Kidney (tissue), 14 donors: Measurements from ENCODE around the gene TTLL8. TPM values are rescaled to one million over a fixed set of nuclear protein-coding genes. Genes with fewer than 3 reads are reported as not detected.

Experiments used
- DNase-seq, 5 donors: peaks; one replicate each; pipeline ENCODE4 v3.0.0-alpha.2; 2013 to 2020
- FAIRE-seq: peaks from 2 replicates; lab custom pipeline; 2012; peaks lifted over from hg19 to GRCh38; lab: Jason Lieb, UNC
- H3K27ac ChIP-seq, 2 donors: one replicate each; pipeline ENCODE4 v1.7.0; 2013; ENCODE audit warnings: low read depth in 2 of 2, low read length in 2 of 2, inconsistent platforms in 1 of 2
- H3K27me3 ChIP-seq: one replicate; pipeline ENCODE4 v1.7.1; 2013; ENCODE audit warnings: low read length, inconsistent platforms; ENCODE audit not compliant: control insufficient read depth, insufficient read depth
- H3K36me3 ChIP-seq, 3 donors: one replicate each; pipeline versions ENCODE4 v1.7.0 to v1.7.1; 2013; ENCODE audit warnings: low read length in 3 of 3, control low read depth in 1 of 3, inconsistent platforms in 1 of 3; ENCODE audit not compliant: insufficient read depth in 3 of 3, control insufficient read depth in 2 of 3
- H3K4me1 ChIP-seq, 3 donors: one replicate each; pipeline versions ENCODE4 v1.7.0 to v1.7.1; 2013; ENCODE audit warnings: low read length in 3 of 3, inconsistent platforms in 1 of 3, low read depth in 1 of 3; ENCODE audit not compliant: control insufficient read depth in 2 of 3, insufficient read depth in 2 of 3
- H3K4me3 ChIP-seq, 3 donors: one replicate each; pipeline versions ENCODE4 v1.7.0 to v1.8.1; 2013; ENCODE audit warnings: low read length in 3 of 3, control low read depth in 1 of 3, inconsistent platforms in 1 of 3
- H3K9ac ChIP-seq, 3 donors: one replicate each; pipeline versions ENCODE4 v1.7.0 to v1.7.1; 2013; ENCODE audit warnings: low read length in 3 of 3, control low read depth in 1 of 3, inconsistent platforms in 1 of 3
- H3K9me3 ChIP-seq, 3 donors: one replicate each; pipeline versions ENCODE4 v1.7.0 to v1.7.1; 2013; ENCODE audit warnings: low read length in 3 of 3, control low read depth in 1 of 3, inconsistent platforms in 1 of 3; ENCODE audit not compliant: control insufficient read depth in 2 of 3, insufficient read depth in 1 of 3
- intact Hi-C: fragments of 100-400 bp; cut with DNase I; formaldehyde crosslinking; loops from one replicate; pipeline ENCODE4 v1.11.1; 2022
- polyA plus RNA-seq: library from polyadenylated mRNA; stranded (reverse); fragments of 350-450 nt; fragmentation: Illumina TruSeq; extraction: RNeasy Lipid Tissue Mini Kit (QIAGEN cat#74804); gene quantifications from one replicate; pipeline ENCODE4 v1.2.3, GENCODE V29; 2014; ENCODE audit warnings: low read depth, low replicate concordance; ENCODE audit not compliant: insufficient read depth
- total RNA-seq: library from RNA; stranded (reverse); fragmentation: NEBNext Ultra II Directional; extraction: Animal tissue kit (Norgen Biotek cat#: 25700); gene quantifications from one replicate; pipeline ENCODE4 v1.2.1, GENCODE V29; 2021
- TF ChIP-seq, protein P1 (sequence below): IDR thresholded peaks from 3 replicates; pipeline ENCODE4 v1.5.1; 2012; ENCODE audit warnings: mild to moderate bottlenecking, moderate library complexity, borderline replicate concordance; ENCODE audit not compliant: insufficient read depth; ENCODE audit errors: extremely low read depth
- donor health status: control.
- donor health status: control.
- donor health status: control.
- donor health status: control.
- donor health status: control.
- donor health status: DM: yes; HTN: yes; CAD: no.
- donor health status: Normal renal cell carcinoma (clear cell type).

TTLL8 gene
- total and polyA plus RNA-seq, 2 donors from 2014 or later: not detected

DNA sequence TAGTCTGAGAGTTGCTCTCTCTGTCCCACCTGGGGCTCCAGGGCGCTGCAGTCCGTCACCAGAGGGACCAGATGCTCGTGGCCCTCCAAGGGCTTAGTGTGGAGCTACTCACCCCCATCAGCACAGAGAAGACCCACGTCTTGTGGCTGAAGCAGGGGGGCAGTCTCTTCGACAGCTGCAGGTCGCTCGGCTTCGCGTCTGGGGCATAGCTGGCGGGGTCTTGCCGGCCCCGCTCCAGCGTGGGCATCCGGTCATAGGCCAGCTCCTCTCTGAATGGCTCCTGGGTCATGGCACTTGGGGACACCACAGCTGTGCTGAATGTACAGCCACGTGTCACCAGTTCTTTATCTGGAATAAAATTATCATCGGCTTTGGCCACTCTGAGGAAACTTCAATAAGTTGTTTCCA, 26.5 kb upstream of the TTLL8 start:
- peaks cover 2% of the 10 kb centered on the region for H3K27me3 ChIP-seq
- DNase-seq: no peak
- intact Hi-C loops: no loop called here
- TF ChIP-seq, protein P1, sequence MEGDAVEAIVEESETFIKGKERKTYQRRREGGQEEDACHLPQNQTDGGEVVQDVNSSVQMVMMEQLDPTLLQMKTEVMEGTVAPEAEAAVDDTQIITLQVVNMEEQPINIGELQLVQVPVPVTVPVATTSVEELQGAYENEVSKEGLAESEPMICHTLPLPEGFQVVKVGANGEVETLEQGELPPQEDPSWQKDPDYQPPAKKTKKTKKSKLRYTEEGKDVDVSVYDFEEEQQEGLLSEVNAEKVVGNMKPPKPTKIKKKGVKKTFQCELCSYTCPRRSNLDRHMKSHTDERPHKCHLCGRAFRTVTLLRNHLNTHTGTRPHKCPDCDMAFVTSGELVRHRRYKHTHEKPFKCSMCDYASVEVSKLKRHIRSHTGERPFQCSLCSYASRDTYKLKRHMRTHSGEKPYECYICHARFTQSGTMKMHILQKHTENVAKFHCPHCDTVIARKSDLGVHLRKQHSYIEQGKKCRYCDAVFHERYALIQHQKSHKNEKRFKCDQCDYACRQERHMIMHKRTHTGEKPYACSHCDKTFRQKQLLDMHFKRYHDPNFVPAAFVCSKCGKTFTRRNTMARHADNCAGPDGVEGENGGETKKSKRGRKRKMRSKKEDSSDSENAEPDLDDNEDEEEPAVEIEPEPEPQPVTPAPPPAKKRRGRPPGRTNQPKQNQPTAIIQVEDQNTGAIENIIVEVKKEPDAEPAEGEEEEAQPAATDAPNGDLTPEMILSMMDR: no peak
- H3K27ac ChIP-seq: no peak overlapping the region
- FAIRE-seq: no peak
- no peak overlapping the region for H3K9ac ChIP-seq
- no peak overlapping the region for H3K4me3 ChIP-seq
- no peaks in the 10 kb centered on the region for H3K4me1 ChIP-seq
- no peaks in the 10 kb centered on the region for H3K36me3 ChIP-seq
- H3K9me3 ChIP-seq: no peaks in the 10 kb centered on the region

DNA sequence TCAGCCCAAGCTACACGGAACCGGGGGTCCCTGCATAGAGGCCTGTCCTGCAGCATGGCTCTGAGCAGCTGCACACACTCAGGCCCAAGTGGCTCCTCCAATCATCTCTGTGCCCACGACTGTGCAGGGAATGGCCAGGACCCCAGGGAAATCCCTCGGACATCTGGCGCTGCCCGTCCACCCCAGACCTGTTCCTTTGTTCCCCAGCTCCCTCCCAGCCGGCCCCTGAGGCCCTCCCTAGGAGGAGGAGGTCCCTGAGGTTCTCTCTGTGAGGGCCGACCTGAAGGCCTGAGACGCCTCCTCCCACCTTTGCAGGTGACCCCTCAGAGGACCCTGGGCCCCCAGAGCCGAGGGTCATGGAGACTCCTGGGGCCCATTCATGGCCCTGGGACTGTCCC, 26.0 kb upstream of the TTLL8 start:
- intact Hi-C loops: no loop called here
- DNase-seq: no peak
- Histone ChIP-seq H3K4me3 (no peak overlapping the region), H3K27me3 (no peaks in the 10 kb centered on the region), H3K36me3 (no peaks in the 10 kb centered on the region), H3K4me1 (no peaks in the 10 kb centered on the region), H3K9me3 (no peaks in the 10 kb centered on the region), H3K27ac (no peak overlapping the region), H3K9ac (no peak overlapping the region)
- FAIRE-seq: no peak
- TF ChIP-seq, protein P1: no peak

DNA sequence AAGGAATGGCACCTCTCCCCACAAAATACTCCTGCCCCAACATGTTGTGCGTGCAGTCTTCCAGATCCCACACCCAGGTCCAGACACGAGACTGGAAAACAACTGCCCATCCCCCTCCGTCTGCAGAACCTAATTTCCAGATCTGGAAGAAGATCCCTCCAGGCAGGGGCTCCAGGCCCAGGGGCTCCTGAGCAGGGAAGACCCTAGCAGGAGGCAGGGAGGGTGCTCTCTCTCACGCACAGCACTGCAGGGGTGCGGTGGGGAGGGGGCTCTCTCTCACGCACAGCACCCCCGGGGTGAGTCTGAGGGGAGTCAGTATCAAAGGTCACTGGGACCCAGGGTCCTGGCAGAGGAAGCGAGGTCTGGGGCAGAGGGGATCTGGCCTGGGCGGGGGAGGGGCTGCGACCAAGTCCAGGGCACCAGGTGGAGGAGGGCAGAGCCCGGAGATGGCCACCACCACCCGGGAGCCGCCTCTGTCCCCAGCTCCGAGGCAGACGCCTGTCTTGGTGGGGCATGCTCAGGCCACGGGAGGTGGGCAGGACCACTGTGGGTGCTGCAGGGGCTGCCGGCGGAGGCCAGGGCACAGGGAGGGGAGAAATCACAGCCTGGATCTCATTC, 25.5 kb upstream of the TTLL8 start:
- Histone ChIP-seq H3K27me3 (no peaks in the 10 kb centered on the region), H3K4me3 (no peak overlapping the region), H3K27ac (no peak overlapping the region), H3K9me3 (no peaks in the 10 kb centered on the region), H3K36me3 (no peaks in the 10 kb centered on the region), H3K4me1 (no peaks in the 10 kb centered on the region), H3K9ac (no peak overlapping the region)
- intact Hi-C loops: no loop called here
- DNase-seq (no peak), FAIRE-seq (no peak)
- TF ChIP-seq, protein P1: no peak
